Mesothelial cell of epicardium (in vitro differentiated cells): ENCODE data around the gene TMC5. TPM values are rescaled to one million over a fixed set of nuclear protein-coding genes. Genes with fewer than 3 reads are reported as not detected.
A peak's percentile ranks its signal among the peaks of the same experiment; 100 is the strongest.
"Not testable (repeated sequence)": the region's sequence is repeated elsewhere in the genome, so short reads cannot be mapped to it uniquely, and the experiment has no call there.

ENCODE experiments used
- DNase-seq, 2 experiments: peaks; one replicate each; pipeline ENCODE4 v3.0.0; 2021; ENCODE audit warnings: low spot score in 2 of 2; ENCODE audit not compliant: unreplicated experiment in 2 of 2
- H3K27ac Mint-ChIP-seq: 2 replicates; pipeline ENCODE4 v1.8.0; 2021; ENCODE audit warnings: mixed read lengths
- H3K27me3 Mint-ChIP-seq: 2 replicates; pipeline ENCODE4 v1.8.0; 2021; ENCODE audit warnings: low read depth, mixed read lengths
- H3K36me3 Mint-ChIP-seq: 2 replicates; pipeline ENCODE4 v1.8.0; 2021; ENCODE audit warnings: mixed read lengths
- H3K4me1 Mint-ChIP-seq: 2 replicates; pipeline ENCODE4 v1.8.0; 2021; ENCODE audit warnings: mixed read lengths
- H3K4me3 Mint-ChIP-seq: 2 replicates; pipeline ENCODE4 v1.8.0; 2021; ENCODE audit warnings: mild to moderate bottlenecking, moderate library complexity, mixed read lengths
- H3K9me3 Mint-ChIP-seq: 2 replicates; pipeline ENCODE4 v1.8.0; 2021; ENCODE audit warnings: mixed read lengths
- total RNA-seq: library from RNA; stranded (reverse); gene quantifications from 3 replicates; pipeline ENCODE4 v1.2.1, GENCODE V29; 2021
- TF ChIP-seq, protein P1 (sequence below): fragments of 200-600 bp; sonication (generic); IDR thresholded peaks from one replicate; pipeline ENCODE4 v1.5.0; 2021; ENCODE audit warnings: antibody characterized with exemption; ENCODE audit not compliant: unreplicated experiment

TMC5 gene, protein sequence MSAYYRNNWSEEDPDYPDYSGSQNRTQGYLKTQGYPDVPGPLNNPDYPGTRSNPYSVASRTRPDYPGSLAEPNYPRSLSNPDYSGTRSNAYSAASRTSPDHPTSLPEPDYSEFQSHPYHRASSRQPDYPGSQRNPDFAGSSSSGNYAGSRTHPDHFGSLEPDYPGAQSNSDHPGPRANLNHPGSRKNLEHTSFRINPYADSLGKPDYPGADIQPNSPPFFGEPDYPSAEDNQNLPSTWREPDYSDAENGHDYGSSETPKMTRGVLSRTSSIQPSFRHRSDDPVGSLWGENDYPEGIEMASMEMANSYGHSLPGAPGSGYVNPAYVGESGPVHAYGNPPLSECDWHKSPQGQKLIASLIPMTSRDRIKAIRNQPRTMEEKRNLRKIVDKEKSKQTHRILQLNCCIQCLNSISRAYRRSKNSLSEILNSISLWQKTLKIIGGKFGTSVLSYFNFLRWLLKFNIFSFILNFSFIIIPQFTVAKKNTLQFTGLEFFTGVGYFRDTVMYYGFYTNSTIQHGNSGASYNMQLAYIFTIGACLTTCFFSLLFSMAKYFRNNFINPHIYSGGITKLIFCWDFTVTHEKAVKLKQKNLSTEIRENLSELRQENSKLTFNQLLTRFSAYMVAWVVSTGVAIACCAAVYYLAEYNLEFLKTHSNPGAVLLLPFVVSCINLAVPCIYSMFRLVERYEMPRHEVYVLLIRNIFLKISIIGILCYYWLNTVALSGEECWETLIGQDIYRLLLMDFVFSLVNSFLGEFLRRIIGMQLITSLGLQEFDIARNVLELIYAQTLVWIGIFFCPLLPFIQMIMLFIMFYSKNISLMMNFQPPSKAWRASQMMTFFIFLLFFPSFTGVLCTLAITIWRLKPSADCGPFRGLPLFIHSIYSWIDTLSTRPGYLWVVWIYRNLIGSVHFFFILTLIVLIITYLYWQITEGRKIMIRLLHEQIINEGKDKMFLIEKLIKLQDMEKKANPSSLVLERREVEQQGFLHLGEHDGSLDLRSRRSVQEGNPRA
- total RNA-seq = 1.4 to 2.2 TPM (median 1.6 TPM) in 3 replicates

DNA sequence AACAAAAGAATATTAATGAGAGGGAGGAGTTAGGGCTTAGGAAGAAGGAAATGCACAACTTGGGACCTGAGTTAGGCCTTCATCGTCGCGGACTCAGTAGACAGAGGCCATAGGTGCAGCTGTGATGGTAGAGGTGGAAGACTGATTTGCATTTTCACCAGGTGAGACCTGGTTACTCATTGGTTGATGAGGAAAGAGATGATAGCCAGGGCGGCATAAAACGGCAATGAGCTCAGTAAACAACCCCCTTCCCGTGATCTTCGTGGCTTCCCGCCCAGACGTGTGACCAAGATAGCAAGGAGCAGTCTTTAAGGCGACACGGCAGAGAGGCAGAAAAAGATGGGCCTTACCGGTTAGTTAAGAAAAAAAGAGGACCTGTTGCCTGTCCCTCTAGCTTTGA lies at the start of gene TMC5:
Gene TMC5, plus strand, starts transcription at position 244 of the 400 bp plus-strand sequence. CDS start 22,156 bp downstream, outside the sequence.
- H3K4me3 Mint-ChIP-seq = no peak within 1 kb of the TSS
- no peaks in the 10 kb centered on the region for H3K4me1 Mint-ChIP-seq
- H3K27ac Mint-ChIP-seq = no peak within 1 kb of the TSS
- peaks cover 14% of the 10 kb centered on the region for H3K27me3 Mint-ChIP-seq
- DNase-seq = no peak
- H3K36me3 Mint-ChIP-seq = no peaks in the 10 kb centered on the region
- peaks cover 7% of the 10 kb centered on the region for H3K9me3 Mint-ChIP-seq
- TF ChIP-seq, protein P1, sequence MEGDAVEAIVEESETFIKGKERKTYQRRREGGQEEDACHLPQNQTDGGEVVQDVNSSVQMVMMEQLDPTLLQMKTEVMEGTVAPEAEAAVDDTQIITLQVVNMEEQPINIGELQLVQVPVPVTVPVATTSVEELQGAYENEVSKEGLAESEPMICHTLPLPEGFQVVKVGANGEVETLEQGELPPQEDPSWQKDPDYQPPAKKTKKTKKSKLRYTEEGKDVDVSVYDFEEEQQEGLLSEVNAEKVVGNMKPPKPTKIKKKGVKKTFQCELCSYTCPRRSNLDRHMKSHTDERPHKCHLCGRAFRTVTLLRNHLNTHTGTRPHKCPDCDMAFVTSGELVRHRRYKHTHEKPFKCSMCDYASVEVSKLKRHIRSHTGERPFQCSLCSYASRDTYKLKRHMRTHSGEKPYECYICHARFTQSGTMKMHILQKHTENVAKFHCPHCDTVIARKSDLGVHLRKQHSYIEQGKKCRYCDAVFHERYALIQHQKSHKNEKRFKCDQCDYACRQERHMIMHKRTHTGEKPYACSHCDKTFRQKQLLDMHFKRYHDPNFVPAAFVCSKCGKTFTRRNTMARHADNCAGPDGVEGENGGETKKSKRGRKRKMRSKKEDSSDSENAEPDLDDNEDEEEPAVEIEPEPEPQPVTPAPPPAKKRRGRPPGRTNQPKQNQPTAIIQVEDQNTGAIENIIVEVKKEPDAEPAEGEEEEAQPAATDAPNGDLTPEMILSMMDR = no peak

DNA sequence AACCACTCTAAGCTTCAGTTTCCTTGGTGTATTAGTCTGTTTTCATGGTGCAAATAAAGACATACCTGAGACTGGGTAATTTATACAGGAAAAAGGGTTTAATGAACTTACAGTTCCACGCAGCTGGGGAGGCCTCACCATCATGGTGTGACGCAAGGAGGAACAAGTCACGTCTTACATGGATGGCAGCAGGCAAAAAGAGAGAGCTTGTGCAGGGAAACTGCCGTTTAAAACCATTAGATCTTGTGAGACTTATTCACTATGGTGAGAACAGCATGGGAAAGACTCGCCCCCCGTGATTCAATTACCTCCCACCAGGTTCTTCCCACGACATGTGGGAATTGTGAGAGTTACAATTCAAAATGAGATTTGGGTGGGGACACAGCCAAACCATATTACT lies 45.1 kb upstream of the TMC5 start:
- not testable (repeated sequence) for H3K27me3 Mint-ChIP-seq, H3K4me3 Mint-ChIP-seq, H3K27ac Mint-ChIP-seq

DNA sequence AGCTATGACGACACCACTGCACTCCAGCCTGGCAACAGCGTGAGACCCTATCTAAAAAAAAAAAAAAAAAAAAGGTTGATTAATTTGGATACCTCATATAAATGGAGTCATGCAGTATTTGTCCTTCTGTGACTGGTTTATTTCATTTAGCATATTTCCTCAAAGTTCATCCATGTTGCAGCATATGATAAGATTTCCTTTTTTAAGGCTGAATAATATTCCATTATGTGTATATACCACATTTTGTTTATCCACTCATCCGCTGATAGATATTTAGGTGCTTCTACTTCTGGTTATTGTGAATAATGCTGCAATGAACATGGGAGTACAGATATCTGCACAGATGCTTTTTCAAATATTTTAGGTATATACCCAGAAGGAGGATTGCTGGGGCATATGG lies 43.3 kb upstream of the TMC5 start:
- no peak for DNase-seq
- Mint-ChIP-seq H3K27ac (no peak overlapping the region), H3K27me3 (no peaks in the 10 kb centered on the region), H3K4me1 (no peaks in the 10 kb centered on the region), H3K9me3 (no peaks in the 10 kb centered on the region), H3K36me3 (no peaks in the 10 kb centered on the region), H3K4me3 (no peak overlapping the region)
- TF ChIP-seq, protein P1 = no peak

More for the DNA sequence above, 45.1 kb upstream of the TMC5 start:
- not testable (repeated sequence) for H3K9me3 Mint-ChIP-seq, DNase-seq, H3K4me1 Mint-ChIP-seq, H3K36me3 Mint-ChIP-seq

DNA sequence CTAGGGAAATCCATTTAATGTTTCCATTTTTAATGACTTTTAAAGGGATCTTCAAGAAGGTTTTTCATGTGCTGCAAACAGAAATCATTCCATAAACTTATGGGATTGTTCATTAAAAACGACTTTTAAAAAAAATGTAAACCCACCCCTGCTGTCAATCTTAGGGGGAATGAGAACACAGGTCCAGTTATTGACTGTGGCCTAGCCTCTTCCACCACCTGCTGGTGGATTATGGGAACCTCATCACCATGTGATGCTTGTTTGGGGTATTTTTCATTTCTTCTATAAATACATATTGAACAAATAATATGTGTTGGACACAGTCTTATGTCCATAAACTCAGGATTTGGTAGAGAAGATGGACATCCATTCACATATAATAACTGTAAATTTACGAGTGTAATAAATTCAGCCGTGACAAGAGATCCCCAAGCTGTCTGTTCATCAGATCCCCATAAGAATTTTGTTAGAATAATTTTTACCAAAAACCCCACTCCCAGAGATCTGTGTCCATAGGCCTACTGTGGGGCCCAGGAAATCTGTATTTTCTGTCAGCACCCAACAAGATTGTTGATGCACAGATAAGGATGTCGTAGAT lies 42.0 kb upstream of the TMC5 start:
- peak in 1 of 2 experiments; percentile 47 for DNase-seq
- Mint-ChIP-seq H3K27ac (no peak overlapping the region), H3K4me1 (no peaks in the 10 kb centered on the region), H3K36me3 (no peaks in the 10 kb centered on the region), H3K9me3 (no peaks in the 10 kb centered on the region), H3K27me3 (no peaks in the 10 kb centered on the region), H3K4me3 (no peak overlapping the region)
- TF ChIP-seq, protein P1 = peak; percentile 92

DNA sequence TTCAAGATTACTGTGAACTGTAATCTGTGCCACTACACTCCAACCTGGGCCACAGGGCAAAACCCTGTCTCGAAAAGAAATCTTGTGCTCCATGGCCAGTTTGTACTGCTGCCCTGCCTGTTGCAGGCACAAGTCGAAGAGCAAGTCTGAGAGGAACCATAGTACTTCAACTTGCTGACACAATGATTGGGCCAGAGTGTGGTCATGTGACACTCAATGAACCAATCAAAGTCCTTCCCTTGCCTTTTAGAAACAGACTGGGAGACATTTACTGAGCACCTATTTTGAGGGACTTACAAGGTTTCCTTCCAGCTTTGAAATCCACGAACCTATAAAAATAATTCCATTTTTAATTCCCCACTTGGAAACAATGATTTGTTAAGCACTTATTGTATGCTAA lies 39.8 kb upstream of the TMC5 start:
- no peak overlapping the region for H3K27ac Mint-ChIP-seq
- no peak overlapping the region for H3K4me3 Mint-ChIP-seq
- peaks cover 10% of the 10 kb centered on the region for H3K4me1 Mint-ChIP-seq
- H3K27me3 Mint-ChIP-seq = peaks cover 2% of the 10 kb centered on the region
- DNase-seq = no peak
- H3K9me3 Mint-ChIP-seq = no peaks in the 10 kb centered on the region
- no peaks in the 10 kb centered on the region for H3K36me3 Mint-ChIP-seq
- TF ChIP-seq, protein P1 = no peak
